ENCODE measurements around the gene PTEN.

PTEN gene

GRCh38 chr10:87966459-87966858 is 103.0 kb downstream of the PTEN start:
- no peak for DNase-seq
- Histone ChIP-seq H3K4me1 (no peaks in the 10 kb centered on the region; the same call in 1 of the 2 replicates), H3K27me3 (no peaks in the 10 kb centered on the region), H3K4me3 (ENCODE audit: low read depth, low read length) (no peak overlapping the region), H3K36me3 (peaks cover 16% of the 10 kb centered on the region), H3K9me3 (no peaks in the 10 kb centered on the region)
- no peak for TF ChIP-seq CTCF (IDR thresholded peaks at IDR 0.05; ENCODE audit: low read depth, low read length)

- Histone ChIP-seq H3K9me3 (no peaks in the 10 kb centered on the region), H3K36me3 (no peaks in the 10 kb centered on the region), H3K27me3 (no peaks in the 10 kb centered on the region), H3K4me1 (no peaks in the 10 kb centered on the region; the same call in 1 of the 2 replicates), H3K4me3 (ENCODE audit: low read depth, low read length) (no peak overlapping the region)
- no peak for TF ChIP-seq CTCF (IDR thresholded peaks at IDR 0.05; ENCODE audit: low read depth, low read length)
- DNase-seq, result no peak
Observed at GRCh38 chr10:87973635-87974034, 110.2 kb downstream of the PTEN start.

GRCh38 chr10:87974130-87974529 is 110.7 kb downstream of the PTEN start:
- H3K9me3 ChIP-seq, result no peaks in the 10 kb centered on the region
- no peak for DNase-seq
- H3K27me3 ChIP-seq, result no peaks in the 10 kb centered on the region
- no peak for TF ChIP-seq CTCF (IDR thresholded peaks at IDR 0.05; ENCODE audit: low read depth, low read length)
- H3K4me3 ChIP-seq (ENCODE audit: low read depth, low read length), result no peak overlapping the region
- H3K4me1 ChIP-seq, result no peaks in the 10 kb centered on the region; the same call in 1 of the 2 replicates
- H3K36me3 ChIP-seq, result no peaks in the 10 kb centered on the region

- H3K4me3 ChIP-seq (ENCODE audit: low read depth, low read length), result no peak overlapping the region
- H3K36me3 ChIP-seq, result no peaks in the 10 kb centered on the region
- no peak for DNase-seq
- no peaks in the 10 kb centered on the region for H3K9me3 ChIP-seq
- no peaks in the 10 kb centered on the region for H3K27me3 ChIP-seq
- TF ChIP-seq CTCF (IDR thresholded peaks at IDR 0.05; ENCODE audit: low read depth, low read length), result no peak
- no peaks in the 10 kb centered on the region; the same call in 1 of the 2 replicates for H3K4me1 ChIP-seq
Observed at GRCh38 chr10:87974769-87975168, 111.3 kb downstream of the PTEN start.

GRCh38 chr10:87976101-87976743 is 112.8 kb downstream of the PTEN start:
- TF ChIP-seq CTCF (IDR thresholded peaks at IDR 0.05; ENCODE audit: low read depth, low read length), result no peak
- H3K4me1 ChIP-seq, result no peaks in the 10 kb centered on the region
- DNase-seq, result no peak
- H3K27me3 ChIP-seq, result no peaks in the 10 kb centered on the region
- no peak overlapping the region for H3K4me3 ChIP-seq (ENCODE audit: low read depth, low read length)
- no peaks in the 10 kb centered on the region for H3K9me3 ChIP-seq
- no peaks in the 10 kb centered on the region for H3K36me3 ChIP-seq

GRCh38 chr10:87978166-87978565 is 114.7 kb downstream of the PTEN start:
- Histone ChIP-seq H3K4me3 (ENCODE audit: low read depth, low read length) (no peak overlapping the region), H3K4me1 (no peaks in the 10 kb centered on the region), H3K27me3 (no peaks in the 10 kb centered on the region), H3K36me3 (no peaks in the 10 kb centered on the region), H3K9me3 (no peaks in the 10 kb centered on the region)
- TF ChIP-seq CTCF (IDR thresholded peaks at IDR 0.05; ENCODE audit: low read depth, low read length), result no peak
- no peak for DNase-seq

Measured in BE2C (cell line).